ENCODE data around the gene OXLD1.

OXLD1 gene

DNA sequence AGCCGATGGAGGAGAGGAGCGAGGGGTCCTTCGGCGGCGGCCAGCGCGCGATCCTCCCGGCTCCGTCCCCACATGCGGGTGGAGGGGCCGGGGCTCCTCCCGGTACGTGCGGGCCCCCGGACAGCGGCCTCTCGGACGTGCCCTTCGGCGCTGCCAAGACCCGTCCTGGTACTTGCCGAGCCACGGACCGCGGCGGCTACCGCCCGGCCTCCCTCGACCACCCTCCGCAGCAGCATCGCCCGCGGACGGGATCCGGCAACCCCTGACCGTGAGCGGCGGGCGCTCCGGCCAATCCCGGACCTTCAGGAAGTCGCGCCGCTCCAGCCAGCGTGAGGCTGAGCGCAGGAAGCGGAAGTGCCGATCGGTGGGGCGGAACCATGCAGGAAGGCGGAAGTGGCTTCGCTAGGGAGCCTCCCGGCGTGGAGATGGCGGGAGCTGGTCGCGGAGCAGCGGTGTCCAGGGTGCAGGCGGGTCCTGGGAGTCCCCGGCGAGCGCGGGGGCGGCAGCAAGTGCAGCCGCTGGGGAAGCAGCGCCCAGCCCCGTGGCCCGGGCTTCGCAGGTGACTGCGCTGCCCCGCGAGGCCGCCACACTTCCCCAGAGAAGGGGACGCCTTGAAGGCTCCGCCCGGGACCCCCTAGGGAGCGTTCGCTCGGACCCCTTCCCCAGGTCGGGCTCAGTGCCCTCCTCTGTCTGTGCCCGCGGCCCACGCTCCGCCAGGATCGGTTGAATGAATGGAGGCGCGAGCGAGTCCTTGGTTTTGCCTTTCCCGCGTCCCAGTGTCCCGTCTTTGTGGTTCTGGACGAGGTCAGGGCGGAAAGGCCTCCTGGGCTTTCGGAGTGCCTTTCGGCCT, at the start of gene OXLD1, which contains the start of gene CCDC137:
Gene OXLD1 (minus strand): TSS at position 264 of the 850 bp plus-strand sequence. CDS start 28 bp downstream, at position 236.
Gene CCDC137 (plus strand): TSS at position 396 of the 850 bp plus-strand sequence. CDS start 30 bp downstream, at position 426.
- FAIRE-seq, result no peak

DNA sequence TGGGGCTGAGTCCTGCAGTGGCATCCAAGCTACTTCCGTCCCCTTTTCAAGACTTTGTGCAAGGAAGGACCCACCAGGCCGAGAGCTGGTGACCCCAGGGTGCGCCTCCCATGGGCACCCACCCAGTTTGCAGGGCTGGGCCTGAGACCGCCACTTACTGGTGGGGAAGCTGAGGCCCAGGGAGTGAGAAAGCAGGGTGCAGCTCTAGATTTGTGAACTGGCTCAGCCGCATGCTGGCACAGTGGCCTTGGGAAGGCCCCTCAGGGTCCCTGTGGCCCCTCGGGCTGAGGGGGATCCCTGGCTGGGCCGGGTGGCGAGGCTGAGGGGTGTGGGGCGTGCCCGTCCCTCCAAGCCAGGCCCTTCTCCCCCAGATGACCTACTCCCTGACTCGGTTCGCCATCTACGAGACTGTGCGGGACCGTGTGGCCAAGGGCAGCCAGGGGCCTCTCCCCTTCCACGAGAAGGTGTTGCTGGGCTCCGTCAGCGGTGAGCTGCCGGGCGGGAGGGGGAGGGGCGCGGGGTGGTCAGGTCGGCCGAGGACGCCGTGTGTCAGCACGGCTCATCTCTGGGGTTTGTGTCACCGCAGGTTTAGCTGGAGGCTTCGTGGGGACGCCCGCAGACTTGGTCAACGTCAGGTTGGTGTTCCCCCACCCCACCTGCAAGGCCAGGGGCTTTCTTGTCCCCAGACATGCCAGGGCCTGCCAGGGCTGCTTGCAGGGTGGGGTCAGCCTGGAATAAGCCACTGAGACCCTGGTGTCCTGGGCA, 48.9 kb upstream of the OXLD1 start:
- no peak for FAIRE-seq

- FAIRE-seq, result no peak
Observed at GRCh38 chr17:81714412-81715106, 48.2 kb upstream of the OXLD1 start.

DNA sequence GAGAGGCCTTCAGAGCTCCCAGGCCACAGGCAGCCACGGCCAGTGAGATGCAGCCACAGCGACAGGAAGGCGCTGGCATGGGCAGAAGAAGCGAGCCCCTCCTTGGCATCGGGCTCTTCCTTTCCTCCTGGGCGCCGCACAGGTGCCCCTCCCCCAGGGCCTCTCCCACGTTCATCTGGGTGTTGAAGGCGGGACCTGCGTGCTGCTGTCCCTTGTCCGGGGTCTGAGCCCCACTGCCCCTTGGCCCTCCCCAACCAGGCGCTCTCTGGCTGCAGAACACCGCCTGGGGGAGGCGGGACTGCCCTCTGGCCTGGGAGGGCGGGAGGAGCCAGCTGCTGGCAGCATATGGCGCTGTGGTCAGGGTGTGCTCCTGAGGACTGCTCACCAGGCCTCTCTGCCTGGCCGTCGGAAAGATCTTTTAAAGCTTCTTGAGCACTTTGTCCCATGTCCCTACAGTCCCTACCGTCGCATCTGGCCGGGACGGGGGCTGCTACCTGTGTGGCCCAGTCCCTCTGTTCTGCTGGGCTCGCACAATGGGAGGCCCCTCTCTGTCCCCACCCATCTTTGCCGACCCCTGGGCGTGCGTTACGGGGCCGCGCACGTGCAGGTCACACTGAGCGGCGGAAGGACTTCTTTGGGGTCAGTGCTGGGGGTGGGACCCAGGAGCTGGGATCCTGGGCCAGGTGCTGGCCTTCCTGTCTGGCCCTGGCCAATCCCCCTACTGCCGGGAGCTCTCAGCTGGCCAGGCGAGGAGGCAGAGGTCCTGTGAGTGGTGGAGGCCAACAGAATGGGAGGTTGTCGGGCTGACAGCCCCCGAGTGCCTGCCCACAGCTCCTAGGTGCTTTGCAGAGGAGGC, 47.4 kb upstream of the OXLD1 start:
- no peak for FAIRE-seq

DNA sequence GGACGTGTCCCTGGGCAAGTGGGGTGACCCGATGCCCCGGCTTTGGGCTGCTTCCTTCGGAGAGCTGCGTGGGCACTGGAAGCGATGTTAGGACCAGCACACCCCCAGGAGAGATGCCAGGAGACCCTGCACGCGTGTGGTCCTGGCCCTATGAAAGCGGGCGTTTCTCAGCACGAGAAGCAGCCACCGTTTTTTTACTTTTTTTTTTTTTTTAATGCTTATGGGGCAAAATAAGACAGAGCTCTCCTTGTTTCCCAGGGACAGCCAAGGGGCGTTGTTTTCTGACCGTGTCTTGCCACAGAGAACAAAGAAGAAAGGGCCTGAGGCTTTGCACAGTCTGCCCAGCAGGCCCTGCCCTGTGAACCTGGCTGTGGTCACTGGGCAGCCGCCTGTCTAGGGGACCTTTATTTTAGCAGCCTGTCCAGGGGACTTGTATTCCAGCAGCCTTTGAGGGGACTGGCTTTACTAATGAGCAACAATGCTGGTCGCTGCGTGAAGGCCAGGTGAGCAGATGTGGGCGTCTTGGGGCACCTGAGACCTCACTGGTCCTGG, 46.7 kb upstream of the OXLD1 start:
- FAIRE-seq, result no peak

- FAIRE-seq, result no peak
Observed at GRCh38 chr17:81712468-81713003, 46.1 kb upstream of the OXLD1 start.

GRCh38 chr17:81711814-81712467, 45.5 kb upstream of the OXLD1 start, which contains the start of gene SLC25A10:
TSS of gene SLC25A10 (plus strand) at chr17:81712284. CDS start at chr17:81712427, 143 bp downstream.
- no peak for FAIRE-seq

DNA sequence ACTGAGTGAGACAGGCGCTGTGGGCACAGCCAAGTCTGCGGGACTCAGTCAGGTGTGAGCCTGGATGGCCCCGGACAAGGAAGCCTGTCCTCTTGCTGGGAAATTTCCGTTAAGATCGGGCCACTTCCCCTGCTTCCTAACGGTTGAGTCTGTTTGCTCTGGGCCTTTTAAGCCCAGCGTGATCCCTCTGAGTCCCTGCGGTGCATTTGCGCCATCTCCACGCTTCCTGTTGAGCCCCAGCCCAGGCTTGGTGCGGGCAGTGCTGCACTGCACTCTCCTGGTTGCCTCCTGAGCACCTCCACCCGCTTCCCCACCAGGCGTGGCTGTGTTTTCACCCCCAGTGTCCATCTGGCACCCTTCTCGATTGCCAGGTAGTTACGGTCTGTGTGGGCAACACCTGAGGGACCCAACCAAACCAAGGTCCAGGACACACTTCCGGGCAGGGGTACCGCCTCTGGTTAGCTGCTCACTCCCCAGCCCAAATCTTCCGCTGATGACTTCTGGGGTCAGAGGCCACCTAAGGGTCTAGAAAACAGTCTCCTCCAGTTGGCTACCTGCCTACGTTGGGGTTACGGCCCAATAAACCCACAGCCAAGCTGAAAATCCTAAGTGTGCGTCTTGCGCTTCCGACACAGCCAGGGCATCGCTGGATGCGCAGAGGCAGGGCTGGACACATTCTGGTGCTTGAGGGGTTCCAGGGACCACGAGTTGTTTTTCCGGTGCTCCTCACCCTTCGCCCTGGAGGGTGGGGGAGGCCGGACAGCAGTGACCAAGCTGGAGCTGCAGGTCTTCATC, 44.3 kb upstream of the OXLD1 start:
- FAIRE-seq, result no peak

GRCh38 chr17:81708739-81709185, 42.4 kb upstream of the OXLD1 start:
- FAIRE-seq, result no peak

GRCh38 chr17:81707725-81708646, 41.6 kb upstream of the OXLD1 start:
- FAIRE-seq, result no peak

DNA sequence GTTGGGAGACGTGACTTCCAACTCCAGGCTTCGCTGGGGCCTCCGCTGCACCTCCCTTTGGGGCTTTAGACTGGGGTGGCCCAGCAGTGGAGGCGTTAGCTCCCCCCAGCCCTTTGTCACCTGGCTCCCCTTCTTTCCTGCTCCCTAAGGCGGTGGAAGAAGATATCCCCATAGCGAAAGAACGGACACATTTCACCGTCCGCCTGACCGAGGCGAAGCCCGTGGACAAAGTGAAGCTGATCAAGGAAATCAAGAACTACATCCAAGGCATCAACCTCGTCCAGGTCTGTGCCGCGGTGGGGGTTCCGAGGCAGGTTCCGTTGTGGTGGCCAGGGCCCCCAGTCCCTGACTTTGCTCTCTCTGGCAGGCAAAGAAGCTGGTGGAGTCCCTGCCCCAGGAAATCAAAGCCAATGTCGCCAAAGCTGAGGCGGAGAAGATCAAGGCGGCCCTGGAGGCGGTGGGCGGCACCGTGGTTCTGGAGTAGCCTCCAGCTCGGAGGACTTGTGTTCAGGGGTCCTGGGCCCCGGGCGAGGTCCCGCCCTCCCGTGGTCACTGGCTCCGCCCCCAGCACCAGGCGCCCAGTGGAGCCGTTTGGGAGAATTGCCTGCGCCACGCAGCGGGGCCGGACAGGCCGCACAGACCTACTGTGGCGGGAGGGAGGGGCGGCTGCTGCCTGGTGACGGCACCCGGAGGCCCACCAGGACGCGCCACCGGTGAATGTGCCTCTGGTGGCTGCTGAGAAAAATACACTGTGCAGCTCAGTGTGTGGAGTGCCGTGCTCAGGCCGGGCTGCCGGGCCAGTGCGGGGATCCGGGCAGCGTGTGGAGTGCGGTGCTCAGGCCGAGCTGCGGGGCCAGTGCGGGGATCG, 40.6 kb upstream of the OXLD1 start:
- FAIRE-seq, result no peak

- FAIRE-seq, result no peak
Observed at GRCh38 chr17:81706232-81706611, 39.8 kb upstream of the OXLD1 start.

DNA sequence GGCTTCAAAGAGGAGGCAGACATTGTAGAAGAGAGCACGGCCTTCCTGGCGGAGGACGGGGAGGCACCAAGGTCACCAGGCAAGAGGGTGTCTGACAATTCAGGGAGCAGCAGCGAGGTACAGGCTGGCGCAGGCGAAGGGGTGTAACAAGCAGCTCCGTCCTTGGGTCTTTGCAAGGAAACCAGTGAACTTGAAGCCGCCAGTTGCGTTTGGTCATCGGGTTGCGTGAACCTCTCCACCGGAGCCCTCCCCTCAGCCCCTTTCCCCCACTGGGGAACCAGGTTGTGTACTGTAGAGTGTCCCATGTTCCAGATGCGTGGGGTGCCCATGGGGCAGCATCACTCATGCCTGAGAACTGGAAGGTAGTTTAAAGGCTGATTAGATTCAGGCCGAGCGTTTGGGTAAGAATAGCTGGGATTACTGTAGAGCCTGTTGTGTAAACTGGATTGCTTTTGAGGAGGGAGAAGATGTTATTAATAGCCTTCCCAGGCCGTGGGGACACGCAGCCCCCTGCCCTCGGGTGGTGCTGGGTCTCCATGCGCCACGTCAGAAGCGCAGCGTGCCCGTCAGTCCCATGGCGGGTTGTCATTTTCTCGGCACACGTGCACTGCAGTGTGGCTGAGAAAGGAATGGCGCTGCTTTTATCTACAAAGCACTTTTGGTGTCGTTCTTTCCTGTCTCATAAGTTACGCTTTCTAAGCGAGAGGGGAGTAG, 39.3 kb upstream of the OXLD1 start:
- FAIRE-seq, result no peak

DNA sequence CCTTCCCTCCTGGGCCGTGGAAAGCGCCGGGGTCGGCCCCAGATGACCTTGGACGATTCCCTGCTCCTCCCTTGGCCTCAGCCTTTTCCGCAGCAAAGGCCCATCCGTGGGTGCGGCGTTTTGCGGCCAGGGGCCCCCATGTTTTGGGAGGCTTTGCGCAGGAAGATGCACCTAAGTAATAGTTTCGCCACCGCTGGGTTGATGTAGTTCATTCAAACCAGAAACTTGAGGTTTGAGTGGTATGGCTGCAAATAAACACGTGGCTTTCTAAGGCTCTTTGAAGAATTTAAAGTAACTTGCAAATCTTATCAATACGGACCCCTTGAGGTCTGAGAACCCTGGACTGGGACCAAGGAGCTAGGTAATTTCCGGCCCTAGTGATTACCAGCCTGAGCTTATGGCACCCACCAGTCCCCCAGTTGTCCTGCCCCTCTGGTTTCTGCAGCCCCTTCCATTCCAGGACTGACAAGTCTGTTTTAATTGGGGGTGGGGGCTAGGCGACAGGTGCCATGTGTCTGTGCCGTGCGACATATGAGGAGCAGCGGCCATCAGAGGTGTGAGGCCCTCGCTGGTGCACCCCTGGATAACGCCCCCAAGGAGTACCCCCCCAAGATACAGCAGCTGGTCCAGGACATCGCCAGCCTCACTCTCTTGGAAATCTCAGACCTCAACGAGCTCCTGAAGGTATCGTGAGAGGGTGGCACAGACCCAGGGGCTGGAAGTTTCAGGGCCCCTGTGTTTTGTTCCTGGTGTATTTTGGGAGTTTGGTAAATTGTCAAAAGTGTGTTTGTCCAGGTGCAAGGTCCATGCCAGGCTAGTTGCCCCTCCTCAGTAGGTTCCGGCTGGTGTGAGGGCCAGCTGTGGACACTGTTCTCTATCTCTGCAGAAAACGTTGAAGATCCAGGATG, 37.6 kb upstream of the OXLD1 start:
- no peak for FAIRE-seq

GRCh38 chr17:81702934-81703746, 36.7 kb upstream of the OXLD1 start, which contains the start of gene MRPL12:
TSS of gene MRPL12 (plus strand) at chr17:81703367. CDS start at chr17:81703502, 135 bp downstream.
- no peak for FAIRE-seq
